ENCODE results near the gene VPS26A. TPM values are rescaled to one million over a fixed set of nuclear protein-coding genes. Genes with fewer than 3 reads are reported as not detected.

Gene VPS26A
- total RNA-seq, 1 donor from 2014 or later, result 45.0 TPM

GRCh38 chr10:69213591-69214311, 89.8 kb downstream of the VPS26A start:
- TF ChIP-seq CTCF (IDR thresholded peaks at IDR 0.05; ENCODE audit: insufficient read depth, low read length, poor library complexity, severe bottlenecking), result no peak
- Histone ChIP-seq H3K36me3 (ENCODE audit: control insufficient read depth, insufficient read depth, low read length) (peaks cover 1% of the 10 kb centered on the region), H3K4me3 (ENCODE audit: low read depth, low read length) (no peak overlapping the region), H3K27me3 (ENCODE audit: control insufficient read depth, insufficient read depth, low read length) (no peaks in the 10 kb centered on the region)
- no peak for DNase-seq (ENCODE audit: low read depth)

GRCh38 chr10:69214666-69215131, 90.7 kb downstream of the VPS26A start:
- no peak for DNase-seq (ENCODE audit: low read depth)
- no peak for TF ChIP-seq CTCF (IDR thresholded peaks at IDR 0.05; ENCODE audit: insufficient read depth, low read length, poor library complexity, severe bottlenecking)
- Histone ChIP-seq H3K4me3 (ENCODE audit: low read depth, low read length) (no peak overlapping the region), H3K27me3 (ENCODE audit: control insufficient read depth, insufficient read depth, low read length) (no peaks in the 10 kb centered on the region), H3K36me3 (ENCODE audit: control insufficient read depth, insufficient read depth, low read length) (no peaks in the 10 kb centered on the region)

DNA sequence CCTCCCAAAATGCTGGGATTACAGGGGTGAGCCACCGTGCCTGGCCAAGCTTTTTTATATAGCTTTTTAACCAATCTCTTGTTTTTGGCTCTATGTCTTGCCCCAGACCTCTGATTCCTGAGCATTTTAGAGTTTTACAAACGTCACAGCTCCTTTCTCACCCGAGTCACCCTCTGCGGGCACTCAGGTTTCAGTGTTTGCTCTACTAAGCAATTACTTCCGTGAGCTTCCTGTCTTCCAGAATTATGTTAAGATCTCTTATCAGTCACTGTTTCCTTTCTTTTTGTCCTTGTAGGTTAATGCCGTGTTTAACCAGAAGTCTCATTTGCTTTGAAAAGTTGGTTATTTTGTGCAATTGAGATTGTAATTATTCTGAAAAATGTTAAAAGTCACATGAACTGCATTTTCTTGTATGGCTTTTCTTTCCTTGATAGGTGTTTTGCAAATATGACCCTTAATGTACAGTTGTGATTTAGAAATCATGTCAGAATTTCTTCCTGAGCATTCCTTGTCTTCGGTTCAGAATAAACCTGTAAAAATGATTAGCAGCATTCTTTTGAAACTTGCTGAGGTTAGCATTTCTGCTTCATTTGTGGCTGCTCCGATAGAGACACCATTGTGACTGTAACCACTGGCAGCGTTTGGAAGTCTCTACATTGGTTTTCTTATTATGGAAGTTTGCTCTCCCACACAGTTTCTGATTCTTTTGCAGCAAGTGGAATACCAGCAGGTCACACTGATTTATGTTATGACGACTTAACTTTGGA, 91.6 kb downstream of the VPS26A start:
- no peak for TF ChIP-seq CTCF (IDR thresholded peaks at IDR 0.05; ENCODE audit: insufficient read depth, low read length, poor library complexity, severe bottlenecking)
- H3K27me3 ChIP-seq (ENCODE audit: control insufficient read depth, insufficient read depth, low read length), result no peaks in the 10 kb centered on the region
- no peak for DNase-seq (ENCODE audit: low read depth)
- no peaks in the 10 kb centered on the region for H3K36me3 ChIP-seq (ENCODE audit: control insufficient read depth, insufficient read depth, low read length)
- no peak overlapping the region for H3K4me3 ChIP-seq (ENCODE audit: low read depth, low read length)

DNA sequence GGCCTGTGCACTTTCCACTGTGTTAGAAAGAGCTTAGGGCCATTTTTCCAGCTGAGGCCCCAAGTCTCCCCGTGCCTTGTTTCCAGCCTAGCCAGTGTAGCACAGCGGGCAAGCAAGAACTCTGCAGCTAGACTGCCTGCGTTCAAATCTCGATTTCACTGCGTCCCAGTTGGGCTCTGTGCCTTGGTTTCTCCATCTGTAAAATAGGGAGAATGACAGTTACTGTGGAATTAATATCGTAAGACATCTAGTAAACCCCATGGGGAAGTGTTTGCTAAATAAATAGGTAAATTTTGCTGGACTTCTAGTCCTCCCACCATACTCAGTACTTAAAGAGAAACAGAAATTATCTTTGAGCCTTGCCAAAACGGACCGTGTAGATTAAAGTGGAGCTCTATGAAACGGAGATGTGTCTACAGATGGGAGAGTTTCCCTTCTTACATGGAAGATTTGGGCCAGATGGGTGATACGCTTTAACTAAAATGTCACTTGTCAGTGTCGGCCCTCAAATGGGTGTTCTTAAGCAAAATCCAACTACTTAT, 92.7 kb downstream of the VPS26A start:
- H3K4me3 ChIP-seq (ENCODE audit: low read depth, low read length), result no peak overlapping the region
- H3K27me3 ChIP-seq (ENCODE audit: control insufficient read depth, insufficient read depth, low read length), result no peaks in the 10 kb centered on the region
- TF ChIP-seq CTCF (IDR thresholded peaks at IDR 0.05; ENCODE audit: insufficient read depth, low read length, poor library complexity, severe bottlenecking), result no peak
- DNase-seq (ENCODE audit: low read depth), result no peak
- no peaks in the 10 kb centered on the region for H3K36me3 ChIP-seq (ENCODE audit: control insufficient read depth, insufficient read depth, low read length)

DNA sequence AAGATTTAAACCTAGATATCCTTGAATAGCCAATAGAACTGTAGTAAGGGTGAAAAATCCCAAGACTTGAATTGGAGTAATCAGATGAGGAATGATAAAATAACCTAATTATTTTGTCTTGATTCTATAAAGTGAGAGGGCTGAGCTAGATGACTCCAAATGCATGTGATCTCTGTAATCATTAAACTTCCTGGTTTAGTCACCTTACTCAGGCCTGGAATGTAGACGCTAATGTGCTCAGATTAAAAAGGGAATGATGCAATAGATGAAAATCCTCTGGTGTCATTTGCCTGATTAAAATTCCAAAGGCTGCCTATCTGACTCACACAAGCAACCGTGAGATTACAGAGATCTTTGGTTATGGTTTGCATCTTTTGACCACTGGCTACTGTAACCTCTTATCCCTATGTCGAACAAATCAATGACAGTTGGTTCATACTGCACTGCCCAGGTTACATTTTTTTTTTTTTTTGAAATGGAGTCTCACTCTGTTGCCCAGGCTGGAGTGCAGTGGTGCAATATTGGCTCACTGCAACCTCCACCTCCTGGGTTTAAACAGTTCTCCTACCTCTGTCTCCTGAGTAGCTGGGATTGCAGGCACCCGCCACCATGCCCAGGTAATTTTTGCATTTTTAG, 93.3 kb downstream of the VPS26A start:
- H3K4me3 ChIP-seq (ENCODE audit: low read depth, low read length), result no peak overlapping the region
- no peaks in the 10 kb centered on the region for H3K27me3 ChIP-seq (ENCODE audit: control insufficient read depth, insufficient read depth, low read length)
- H3K36me3 ChIP-seq (ENCODE audit: control insufficient read depth, insufficient read depth, low read length), result no peaks in the 10 kb centered on the region
- DNase-seq (ENCODE audit: low read depth), result peak; percentile 95
- TF ChIP-seq CTCF (IDR thresholded peaks at IDR 0.05; ENCODE audit: insufficient read depth, low read length, poor library complexity, severe bottlenecking), result no peak

Measured in kidney epithelial cell (primary cell).